Stimulated activated CD8-positive, alpha-beta memory T cell treated with anti-CD3 and anti-CD28 coated beads, Interleukin-2, amount 100 ng/mL, for 1 hour (primary cell): ENCODE data around the gene KLHL22.
"Not testable (repeated sequence)": the region's sequence is repeated elsewhere in the genome, so short reads cannot be mapped to it uniquely, and the experiment has no call there.

Experiments
- DNase-seq, 2 donors: peaks; one replicate each; pipeline ENCODE4 v3.0.0-alpha.2; 2020; ENCODE audit warnings: low read depth in 2 of 2

KLHL22 gene

GRCh38 chr22:20494978-20495860 is at the start of gene KLHL22:
TSS of gene KLHL22 (minus strand) at chr22:20495795. CDS start at chr22:20489211, 6,584 bp downstream.
- DNase-seq = no peak

- not testable (repeated sequence) for DNase-seq
Observed at GRCh38 chr22:20545318-20545634, 49.7 kb upstream of the KLHL22 start.

- DNase-seq = no peak
Observed at GRCh38 chr22:20542736-20543135, 47.1 kb upstream of the KLHL22 start.

- no peak for DNase-seq
Observed at GRCh38 chr22:20542055-20542454, 46.5 kb upstream of the KLHL22 start.

GRCh38 chr22:20538875-20539274 is 43.3 kb upstream of the KLHL22 start:
- DNase-seq = not testable (repeated sequence)

GRCh38 chr22:20537983-20538382 is 42.4 kb upstream of the KLHL22 start:
- DNase-seq = no peak

GRCh38 chr22:20537325-20537756 is 41.7 kb upstream of the KLHL22 start:
- no peak for DNase-seq

- no peak for DNase-seq
Observed at GRCh38 chr22:20536590-20537324, 41.2 kb upstream of the KLHL22 start.

- DNase-seq = no peak
Observed at GRCh38 chr22:20533879-20534265, 38.3 kb upstream of the KLHL22 start.

- DNase-seq = no peak
Observed at GRCh38 chr22:20533095-20533878, 37.7 kb upstream of the KLHL22 start.

GRCh38 chr22:20532256-20532993 is 36.8 kb upstream of the KLHL22 start:
- DNase-seq = no peak

GRCh38 chr22:20531404-20532201 is 36.0 kb upstream of the KLHL22 start:
- DNase-seq = no peak

- DNase-seq = no peak
Observed at GRCh38 chr22:20531154-20531403, 35.5 kb upstream of the KLHL22 start.

GRCh38 chr22:20530368-20531153 is 35.0 kb upstream of the KLHL22 start:
- DNase-seq = no peak

- DNase-seq = no peak
Observed at GRCh38 chr22:20528405-20528978, 32.9 kb upstream of the KLHL22 start.

GRCh38 chr22:20526628-20527355 is 31.2 kb upstream of the KLHL22 start:
- DNase-seq = no peak

GRCh38 chr22:20526305-20526627 is 30.7 kb upstream of the KLHL22 start:
- no peak for DNase-seq

GRCh38 chr22:20525048-20525447 is 29.5 kb upstream of the KLHL22 start:
- DNase-seq = no peak

GRCh38 chr22:20524004-20524481 is 28.4 kb upstream of the KLHL22 start:
- DNase-seq = no peak
